Measurements from ENCODE around the gene TRAPPC14. TPM values are rescaled to one million over a fixed set of nuclear protein-coding genes. Genes with fewer than 3 reads are reported as not detected.

The TRAPPC14 gene
- total and polyA plus RNA-seq, 9 of the 15 experiments (the other 6 are each of a cell fraction or from before 2014, with no cell fraction given), result 0.42 to 45.9 (median 18.2) TPM

DNA sequence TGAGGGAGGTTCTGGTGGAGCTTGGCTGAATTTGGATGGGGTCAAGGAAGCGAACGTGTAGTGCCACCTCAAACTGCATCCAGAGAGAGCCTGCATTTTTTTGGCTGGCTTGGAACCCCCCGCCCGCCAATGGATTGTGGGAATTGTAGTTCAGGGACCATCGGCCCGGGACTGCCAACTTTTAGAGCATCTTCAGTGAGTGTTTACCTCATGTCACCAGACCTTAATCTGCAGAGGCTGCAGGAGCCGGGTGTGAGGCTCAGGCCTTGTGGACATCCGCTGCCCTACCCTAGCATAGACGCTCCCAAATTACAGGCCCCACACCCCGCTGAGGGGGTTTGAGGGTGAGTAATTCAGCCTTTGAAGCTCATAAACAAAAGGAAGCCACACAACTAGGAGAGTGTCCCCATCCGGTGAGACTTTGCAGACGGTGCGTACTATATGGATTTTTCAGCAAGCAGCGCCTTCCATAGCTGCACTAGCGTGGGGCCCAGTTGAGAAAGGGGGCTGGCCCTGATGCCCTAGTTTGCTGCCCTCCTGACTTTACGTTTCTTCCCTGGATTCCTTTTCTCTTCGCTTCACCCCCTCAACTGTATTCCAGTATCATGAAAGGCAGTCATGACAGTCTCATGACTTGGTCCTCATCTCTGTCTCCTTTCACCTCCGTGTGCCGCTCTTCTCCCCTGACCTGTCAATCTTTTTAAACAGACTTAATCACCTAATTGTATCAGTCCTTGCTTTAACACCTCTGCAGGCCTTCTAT, 38.4 kb downstream of the TRAPPC14 start (continued):
- TF ChIP-seq ESRRA (IDR thresholded peaks at IDR 0.05; ENCODE audit: borderline replicate concordance, low read depth) (0 out of 2 replicates have a peak, but pooled peaks have one; percentile 9), ZNF395 (CRISPR knock-in tag; IDR thresholded peaks at IDR 0.05) (no peak), ETV1 (tag; conservative IDR thresholded peaks at IDR 0.05; ENCODE audit: low read depth) (peak; percentile 8), ZNF282 (CRISPR knock-in tag; IDR thresholded peaks at IDR 0.05) (no peak), L3MBTL2 (IDR thresholded peaks at IDR 0.05) (0 out of 2 replicates have a peak, but pooled peaks have one; percentile 56), ZNF830 (CRISPR knock-in tag; IDR thresholded peaks at IDR 0.05) (no peak), ZBTB17 (CRISPR knock-in tag; IDR thresholded peaks at IDR 0.05) (0 out of 2 replicates have a peak, but pooled peaks have one; percentile 14), BRF2 (IDR thresholded peaks at IDR 0.05; ENCODE audit: borderline replicate concordance, insufficient read depth, insufficient read length) (no peak), SUPT5H (IDR thresholded peaks at IDR 0.05) (no peak), MTF1 (CRISPR knock-in tag; IDR thresholded peaks at IDR 0.05; ENCODE audit: borderline replicate concordance) (no peak), ATF7 (IDR thresholded peaks at IDR 0.05) (peak; percentile 1; the same call in 1 of the 2 replicates), THRB (CRISPR knock-in tag; conservative IDR thresholded peaks at IDR 0.05) (0 out of 2 replicates have a peak, but pooled peaks have one; percentile 36), SAP30 (IDR thresholded peaks at IDR 0.05; ENCODE audit: borderline replicate concordance, insufficient read depth, low read depth, low read length, poor library complexity, severe bottlenecking) (no peak), ZNF75A (CRISPR knock-in tag; IDR thresholded peaks at IDR 0.05) (no peak), PKNOX1 (IDR thresholded peaks at IDR 0.05) (peak; percentile 79), ZNF143 (CRISPR knock-in tag; IDR thresholded peaks at IDR 0.05) (peak; percentile 85), KHSRP (IDR thresholded peaks at IDR 0.05) (no peak), U2AF1 (optimal IDR thresholded peaks at IDR 0.05; ENCODE audit: low read depth, low read length) (no peak)
- TF ChIP-seq, protein P1, sequence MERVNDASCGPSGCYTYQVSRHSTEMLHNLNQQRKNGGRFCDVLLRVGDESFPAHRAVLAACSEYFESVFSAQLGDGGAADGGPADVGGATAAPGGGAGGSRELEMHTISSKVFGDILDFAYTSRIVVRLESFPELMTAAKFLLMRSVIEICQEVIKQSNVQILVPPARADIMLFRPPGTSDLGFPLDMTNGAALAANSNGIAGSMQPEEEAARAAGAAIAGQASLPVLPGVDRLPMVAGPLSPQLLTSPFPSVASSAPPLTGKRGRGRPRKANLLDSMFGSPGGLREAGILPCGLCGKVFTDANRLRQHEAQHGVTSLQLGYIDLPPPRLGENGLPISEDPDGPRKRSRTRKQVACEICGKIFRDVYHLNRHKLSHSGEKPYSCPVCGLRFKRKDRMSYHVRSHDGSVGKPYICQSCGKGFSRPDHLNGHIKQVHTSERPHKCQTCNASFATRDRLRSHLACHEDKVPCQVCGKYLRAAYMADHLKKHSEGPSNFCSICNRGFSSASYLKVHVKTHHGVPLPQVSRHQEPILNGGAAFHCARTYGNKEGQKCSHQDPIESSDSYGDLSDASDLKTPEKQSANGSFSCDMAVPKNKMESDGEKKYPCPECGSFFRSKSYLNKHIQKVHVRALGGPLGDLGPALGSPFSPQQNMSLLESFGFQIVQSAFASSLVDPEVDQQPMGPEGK (CRISPR knock-in tag; IDR thresholded peaks at IDR 0.05; ENCODE audit: borderline replicate concordance), result no peak
